ENCODE measurements around the gene STK32A.
"Not testable (repeated sequence)": the region's sequence is repeated elsewhere in the genome, so short reads cannot be mapped to it uniquely, and the experiment has no call there.

Gene STK32A

GRCh38 chr5:147341345-147341744 is 106.5 kb downstream of the STK32A start:
- in situ Hi-C loops (cut with MboI; ENCODE audit: low sequenced_read_pairs): no loop called here

- in situ Hi-C loops (cut with MboI; ENCODE audit: low sequenced_read_pairs): no loop called here
Observed at GRCh38 chr5:147344861-147345260, 110.0 kb downstream of the STK32A start.

GRCh38 chr5:147346006-147346561 is 111.3 kb downstream of the STK32A start:
- in situ Hi-C loops (cut with MboI; ENCODE audit: low sequenced_read_pairs): no loop called here

GRCh38 chr5:147348046-147348445 is 113.2 kb downstream of the STK32A start:
- in situ Hi-C loops (cut with MboI; ENCODE audit: low sequenced_read_pairs): no loop called here

GRCh38 chr5:147348451-147348850 is 113.6 kb downstream of the STK32A start:
- in situ Hi-C loops (cut with MboI; ENCODE audit: low sequenced_read_pairs): no loop called here

- in situ Hi-C loops (cut with MboI; ENCODE audit: low sequenced_read_pairs): no loop called here
Observed at GRCh38 chr5:147349241-147349640, 114.4 kb downstream of the STK32A start.

- in situ Hi-C loops (cut with MboI; ENCODE audit: low sequenced_read_pairs): no loop called here
Observed at GRCh38 chr5:147359101-147359500, 124.3 kb downstream of the STK32A start.

GRCh38 chr5:147359581-147359980 is 124.8 kb downstream of the STK32A start:
- in situ Hi-C loops (cut with MboI; ENCODE audit: low sequenced_read_pairs): no loop called here

GRCh38 chr5:147360816-147361215 is 126.0 kb downstream of the STK32A start:
- in situ Hi-C loops (cut with MboI; ENCODE audit: low sequenced_read_pairs): no loop called here

- in situ Hi-C loops (cut with MboI; ENCODE audit: low sequenced_read_pairs): no loop called here
Observed at GRCh38 chr5:147361441-147362175, 126.8 kb downstream of the STK32A start.

- in situ Hi-C loops (cut with MboI; ENCODE audit: low sequenced_read_pairs): not testable (repeated sequence)
Observed at GRCh38 chr5:147367381-147367780, 132.6 kb downstream of the STK32A start.

GRCh38 chr5:147369742-147370374 is 135.0 kb downstream of the STK32A start:
- in situ Hi-C loops (cut with MboI; ENCODE audit: low sequenced_read_pairs): no loop called here

GRCh38 chr5:147371290-147371689 is 136.5 kb downstream of the STK32A start:
- in situ Hi-C loops (cut with MboI; ENCODE audit: low sequenced_read_pairs): no loop called here

- in situ Hi-C loops (cut with MboI; ENCODE audit: low sequenced_read_pairs): no loop called here
Observed at GRCh38 chr5:147372191-147372590, 137.4 kb downstream of the STK32A start.

GRCh38 chr5:147373328-147373727 is 138.5 kb downstream of the STK32A start:
- in situ Hi-C loops (cut with MboI; ENCODE audit: low sequenced_read_pairs): no loop called here

- in situ Hi-C loops (cut with MboI; ENCODE audit: low sequenced_read_pairs): no loop called here
Observed at GRCh38 chr5:147375151-147375550, 140.3 kb downstream of the STK32A start.

GRCh38 chr5:147377682-147378081 is 142.9 kb downstream of the STK32A start:
- in situ Hi-C loops (cut with MboI; ENCODE audit: low sequenced_read_pairs): no loop called here

GRCh38 chr5:147381555-147381954 is 146.7 kb downstream of the STK32A start:
- in situ Hi-C loops (cut with MboI; ENCODE audit: low sequenced_read_pairs): no loop called here

- in situ Hi-C loops (cut with MboI; ENCODE audit: low sequenced_read_pairs): no loop called here
Observed at GRCh38 chr5:147382776-147383175, 147.9 kb downstream of the STK32A start.

- in situ Hi-C loops (cut with MboI; ENCODE audit: low sequenced_read_pairs): no loop called here
Observed at GRCh38 chr5:147384346-147385193, 149.7 kb downstream of the STK32A start.

GRCh38 chr5:147387109-147387508 is 152.3 kb downstream of the STK32A start:
- in situ Hi-C loops (cut with MboI; ENCODE audit: low sequenced_read_pairs): no loop called here
